ENCODE measurements around the gene VMP1.
"Not testable (repeated sequence)": the region's sequence is repeated elsewhere in the genome, so short reads cannot be mapped to it uniquely, and the experiment has no call there.

The VMP1 gene

DNA sequence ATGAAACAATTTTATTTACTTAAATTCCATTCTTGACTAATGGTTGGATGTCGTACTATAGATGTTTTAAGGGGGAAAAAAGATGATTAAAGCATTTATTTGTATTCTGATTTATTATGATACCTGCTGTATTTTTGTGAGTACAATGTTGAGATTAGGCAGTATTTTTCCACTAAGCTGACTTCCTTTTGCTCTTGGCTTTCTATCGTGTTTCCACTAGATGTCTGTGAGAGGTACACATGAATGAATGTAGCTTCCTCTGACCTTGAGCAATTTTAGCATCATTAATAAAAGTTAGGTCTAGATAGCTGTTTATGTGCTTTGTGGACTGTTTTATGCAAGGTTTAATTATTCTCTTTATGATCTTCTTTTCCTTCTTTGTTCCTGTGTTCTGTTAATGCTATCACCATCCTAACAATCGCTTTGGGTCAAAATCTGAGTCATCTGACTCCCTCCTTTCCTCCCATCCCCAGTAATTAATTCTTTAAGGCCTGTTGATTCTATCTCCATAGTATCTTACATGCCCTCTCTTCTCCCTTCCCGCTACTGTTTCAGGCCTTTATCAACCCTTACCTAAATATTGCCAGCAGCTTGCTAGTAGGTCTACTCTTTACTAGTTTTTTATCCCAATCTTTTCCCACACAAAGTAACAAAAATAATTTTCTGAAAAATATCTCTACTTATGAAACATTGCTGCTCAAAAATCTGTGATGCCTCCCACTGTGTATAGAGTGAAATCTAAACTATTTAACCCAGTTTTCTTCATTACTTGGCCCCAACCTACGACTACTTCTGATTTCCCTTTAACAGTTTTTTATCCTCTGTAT lies 76.0 kb downstream of the VMP1 start:
- FAIRE-seq (no peak), DNase-seq (ENCODE audit: insufficient read length, low spot score) (no peak)
- TF ChIP-seq, protein P1, sequence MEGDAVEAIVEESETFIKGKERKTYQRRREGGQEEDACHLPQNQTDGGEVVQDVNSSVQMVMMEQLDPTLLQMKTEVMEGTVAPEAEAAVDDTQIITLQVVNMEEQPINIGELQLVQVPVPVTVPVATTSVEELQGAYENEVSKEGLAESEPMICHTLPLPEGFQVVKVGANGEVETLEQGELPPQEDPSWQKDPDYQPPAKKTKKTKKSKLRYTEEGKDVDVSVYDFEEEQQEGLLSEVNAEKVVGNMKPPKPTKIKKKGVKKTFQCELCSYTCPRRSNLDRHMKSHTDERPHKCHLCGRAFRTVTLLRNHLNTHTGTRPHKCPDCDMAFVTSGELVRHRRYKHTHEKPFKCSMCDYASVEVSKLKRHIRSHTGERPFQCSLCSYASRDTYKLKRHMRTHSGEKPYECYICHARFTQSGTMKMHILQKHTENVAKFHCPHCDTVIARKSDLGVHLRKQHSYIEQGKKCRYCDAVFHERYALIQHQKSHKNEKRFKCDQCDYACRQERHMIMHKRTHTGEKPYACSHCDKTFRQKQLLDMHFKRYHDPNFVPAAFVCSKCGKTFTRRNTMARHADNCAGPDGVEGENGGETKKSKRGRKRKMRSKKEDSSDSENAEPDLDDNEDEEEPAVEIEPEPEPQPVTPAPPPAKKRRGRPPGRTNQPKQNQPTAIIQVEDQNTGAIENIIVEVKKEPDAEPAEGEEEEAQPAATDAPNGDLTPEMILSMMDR (IDR thresholded peaks at IDR 0.05; ENCODE audit: insufficient read depth, missing control alignments) = no peak

DNA sequence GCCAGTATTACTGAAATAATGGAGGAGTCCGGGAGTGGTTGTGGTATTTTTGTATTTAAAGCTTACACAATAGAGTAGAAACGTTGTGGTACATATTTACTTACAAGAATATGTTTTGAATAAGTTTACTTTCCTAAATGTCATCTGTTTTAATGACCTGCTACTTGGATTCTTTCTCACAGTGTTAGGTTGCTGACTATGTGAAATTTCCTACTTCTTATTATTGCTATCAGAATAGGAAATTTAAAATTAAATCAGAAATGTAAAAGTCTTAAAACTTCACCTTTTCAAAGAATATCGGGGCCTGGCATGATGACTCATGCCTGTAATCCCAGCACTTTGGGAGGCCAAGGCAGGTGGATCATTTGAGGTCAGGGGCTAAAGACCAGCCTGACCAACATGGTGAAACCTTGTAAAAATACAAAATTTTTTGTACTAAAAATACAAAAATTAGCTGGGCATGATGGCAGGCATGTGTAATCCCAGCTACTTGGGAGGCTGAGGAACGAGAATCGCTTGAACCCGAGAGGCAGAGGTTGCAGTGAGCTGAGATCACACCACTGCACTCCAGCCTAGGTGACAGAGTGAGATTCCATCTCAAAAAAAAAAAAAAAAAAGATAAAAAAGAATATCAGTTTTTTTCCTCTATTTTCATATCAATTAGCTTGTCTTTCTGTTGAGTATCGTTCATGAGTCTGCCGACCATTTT lies 77.8 kb downstream of the VMP1 start:
- TF ChIP-seq, protein P1 (IDR thresholded peaks at IDR 0.05; ENCODE audit: insufficient read depth, missing control alignments) = no peak
- no peak for DNase-seq (ENCODE audit: insufficient read length, low spot score)
- FAIRE-seq = no peak

DNA sequence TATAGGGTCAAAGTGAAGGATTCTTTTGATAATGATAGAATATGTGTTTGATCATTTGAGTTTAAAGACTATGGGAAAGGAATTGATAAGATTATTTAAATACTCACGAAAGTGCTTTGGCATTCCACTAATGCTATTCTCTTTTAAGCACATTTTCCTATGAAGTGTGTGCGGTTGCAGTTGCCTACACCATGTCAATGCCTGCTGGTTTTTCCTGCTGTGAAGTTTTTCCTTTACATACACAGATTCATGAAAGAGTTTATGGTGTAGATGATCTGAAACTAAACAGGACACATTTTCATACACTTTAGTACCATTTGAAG lies 78.7 kb downstream of the VMP1 start:
- DNase-seq (ENCODE audit: insufficient read length, low spot score) = no peak
- TF ChIP-seq, protein P1 (IDR thresholded peaks at IDR 0.05; ENCODE audit: insufficient read depth, missing control alignments) = no peak
- FAIRE-seq = no peak

DNA sequence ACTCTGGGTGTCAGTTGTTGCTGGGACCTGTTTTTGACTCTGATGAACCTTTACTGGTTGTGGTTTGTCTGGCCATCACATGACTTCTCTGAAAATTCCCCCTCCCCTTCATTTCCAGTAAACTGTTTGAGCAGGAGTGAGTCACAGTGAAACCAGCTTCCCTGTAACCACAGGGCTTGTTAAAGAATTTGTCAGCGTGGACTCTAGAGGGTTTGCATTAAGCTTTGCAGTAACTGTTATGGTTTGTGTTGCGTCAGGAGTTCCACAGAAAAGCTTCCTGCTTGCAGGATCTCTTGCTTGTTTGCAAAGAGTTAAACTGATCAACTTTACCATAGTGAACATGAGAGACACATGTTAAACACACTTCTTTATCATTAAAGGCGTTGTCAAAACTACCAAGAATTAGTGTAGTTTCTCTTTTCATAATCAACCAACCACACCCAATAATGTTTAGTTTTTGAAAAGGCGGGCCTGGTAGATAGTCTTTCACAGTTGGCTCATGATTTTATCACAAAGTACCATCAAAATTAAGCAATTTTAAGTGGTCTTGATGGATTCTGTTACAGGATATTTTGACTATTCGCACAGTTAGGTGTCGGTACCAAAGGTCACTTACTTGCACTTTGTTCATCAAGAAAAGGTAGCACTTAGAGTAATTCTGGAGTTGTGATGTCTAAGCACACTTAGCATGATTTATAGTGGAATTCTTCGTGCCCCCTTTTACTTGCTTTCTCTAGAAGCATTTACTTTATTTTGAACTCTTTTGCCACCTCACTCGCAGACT lies 79.3 kb downstream of the VMP1 start:
- TF ChIP-seq, protein P1 (IDR thresholded peaks at IDR 0.05; ENCODE audit: insufficient read depth, missing control alignments) = no peak
- no peak for DNase-seq (ENCODE audit: insufficient read length, low spot score)
- FAIRE-seq = no peak

DNA sequence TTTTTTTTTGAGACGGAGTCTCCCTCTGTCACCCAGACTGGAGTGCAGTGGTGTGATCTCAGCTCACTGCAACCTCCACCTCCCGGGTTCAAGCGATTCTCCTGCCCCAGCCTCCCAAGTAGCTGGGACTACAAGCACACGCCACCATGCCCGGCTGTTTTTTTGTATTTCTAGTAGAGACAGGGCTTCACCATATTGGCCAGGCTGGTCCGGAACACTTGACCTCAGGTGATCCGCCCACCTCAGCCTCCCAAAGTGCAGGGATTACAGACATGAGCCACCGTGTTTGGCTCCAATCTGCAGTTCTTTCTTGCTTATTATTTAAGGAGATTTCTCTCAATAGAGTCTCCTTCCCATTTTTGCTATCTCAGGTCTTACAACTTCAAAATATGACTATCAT lies 82.4 kb downstream of the VMP1 start:
- FAIRE-seq; DNase-seq (ENCODE audit: insufficient read length, low spot score): not testable (repeated sequence)

DNA sequence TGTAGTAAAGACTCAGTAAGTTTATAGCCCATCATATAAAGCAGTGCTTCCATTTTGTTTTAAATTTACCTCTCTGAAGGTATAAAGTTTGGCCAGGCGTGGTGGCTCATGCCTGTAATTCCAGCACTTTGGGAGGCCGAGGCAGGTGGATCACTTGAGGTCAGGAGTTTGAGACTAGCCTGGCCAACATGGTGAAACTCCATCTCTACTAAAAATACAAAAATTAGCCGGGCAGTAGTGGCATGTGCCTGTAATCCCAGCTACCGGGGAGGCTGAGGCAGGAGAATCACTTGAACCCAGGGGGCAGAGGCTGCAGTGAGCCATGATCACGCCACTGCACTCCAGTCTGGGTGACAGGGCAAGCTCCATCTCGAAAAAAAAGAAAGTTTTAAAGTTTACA lies 83.0 kb downstream of the VMP1 start:
- not testable (repeated sequence) for FAIRE-seq; DNase-seq (ENCODE audit: insufficient read length, low spot score)

DNA sequence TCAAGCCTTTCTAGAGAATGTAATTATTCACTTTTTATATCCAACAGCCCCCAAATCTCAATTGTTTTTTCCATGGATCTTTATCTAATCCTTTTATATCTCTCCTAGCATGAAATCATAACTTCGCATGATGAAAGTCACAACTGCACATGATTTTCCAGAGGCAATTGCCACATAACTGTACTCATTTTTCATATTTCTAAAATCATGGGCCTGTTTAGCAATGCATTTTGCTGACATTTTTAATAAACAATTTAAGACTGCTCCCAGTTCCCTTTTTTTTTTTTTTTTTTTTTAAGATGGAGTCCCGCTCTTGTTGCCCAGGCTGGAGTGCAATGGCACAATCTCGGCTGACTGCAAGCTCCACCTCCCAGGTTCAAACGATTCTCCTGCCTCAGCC lies 83.5 kb downstream of the VMP1 start:
- FAIRE-seq (no peak), DNase-seq (ENCODE audit: insufficient read length, low spot score) (no peak)
- TF ChIP-seq, protein P1 (IDR thresholded peaks at IDR 0.05; ENCODE audit: insufficient read depth, missing control alignments) = no peak

Data from D721Med (cell line).